ENCODE results near the gene HCAR2. TPM values are rescaled to one million over a fixed set of nuclear protein-coding genes. Genes with fewer than 3 reads are reported as not detected.

Gene HCAR2
- total and polyA plus RNA-seq, 2 of the 4 experiments (the other 2 are of a cell fraction): not detected

DNA sequence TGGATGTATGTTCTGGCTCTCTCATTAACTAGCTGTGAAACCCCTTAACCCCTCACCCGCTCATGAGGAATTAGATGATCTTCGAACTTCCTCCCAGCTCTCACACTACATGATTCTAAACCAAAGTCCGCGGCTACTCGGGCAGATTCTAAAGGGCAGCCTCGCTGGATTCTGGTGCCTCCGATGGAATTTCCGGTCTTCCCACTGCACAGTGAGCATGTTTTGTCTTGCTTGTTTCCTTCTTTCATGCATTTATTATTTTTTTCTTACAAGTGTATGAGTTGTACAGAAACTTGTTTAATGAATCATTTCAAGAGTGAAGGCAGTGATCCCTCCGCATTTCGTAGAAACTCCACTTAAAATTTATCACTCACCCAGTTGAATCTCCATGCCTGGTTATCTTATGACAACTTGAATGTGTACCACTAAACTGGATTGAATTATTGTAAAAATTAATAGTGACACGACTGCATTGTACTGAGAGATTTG is 17.9 kb upstream of the HCAR2 start:
- Histone ChIP-seq H3K9ac (ENCODE audit: low read depth, low read length) (no peak overlapping the region), H2BK20ac (ENCODE audit: low read depth, low read length) (0 out of 2 replicates have a peak overlapping the region, but pooled peaks have one; percentile 43), H3K14ac (replicated peaks; ENCODE audit: low read depth, low read length) (no peak overlapping the region), H4K20me1 (ENCODE audit: insufficient read depth, low read length) (no peaks in the 10 kb centered on the region), H2BK5ac (ENCODE audit: low read depth, low read length, poor library complexity, severe bottlenecking) (no peak overlapping the region), H3K4ac (ENCODE audit: low read depth, low read length) (peak overlapping the region; percentile 59; the same call in 1 of the 2 replicates), H4K91ac (ENCODE audit: insufficient read depth, low read depth, low read length) (no peak overlapping the region), H2AK5ac (ENCODE audit: low read depth, low read length) (no peak overlapping the region), H3K4me1 (ENCODE audit: control insufficient read depth, insufficient read depth, low read length) (peaks cover 2% of the 10 kb centered on the region; the same call in 1 of the 2 replicates), H3K18ac (ENCODE audit: low read depth, low read length) (no peak overlapping the region), H3K23ac (ENCODE audit: low read depth, low read length) (no peak overlapping the region), H4K8ac (ENCODE audit: low read depth in 2 of 2, low read length in 2 of 2) (no peak overlapping the region), H2BK15ac (ENCODE audit: low read depth, low read length) (no peak overlapping the region), H4K5ac (ENCODE audit: low read depth, low read length) (no peak overlapping the region), H2AK9ac (replicated peaks; ENCODE audit: low read depth, low read length, poor library complexity) (no peak overlapping the region), H3K56ac (ENCODE audit: extremely low read depth, insufficient read depth, low read length) (no peak overlapping the region), H3K27me3 (ENCODE audit: control insufficient read depth, insufficient read depth, low read length) (peaks cover 5% of the 10 kb centered on the region), H3K9me1 (ENCODE audit: insufficient read depth, low read length) (0 out of 2 replicates have a peak, but pooled peaks cover 3% of the 10 kb centered on the region), H3K4me2 (ENCODE audit: low read depth, low read length) (no peak overlapping the region), H2AFZ (replicated peaks; ENCODE audit: low read length, poor library complexity) (peak overlapping the region; percentile 56), H3K4me3 (ENCODE audit: insufficient read depth, low read depth, low read length) (no peak overlapping the region), H2BK120ac (ENCODE audit: low read depth, low read length) (no peak overlapping the region), H3K9me3 (ENCODE audit: control insufficient read depth, insufficient read depth, low read length) (no peaks in the 10 kb centered on the region), H3K79me1 (ENCODE audit: low read depth in 1 of 2, low read length in 2 of 2) (no peaks in the 10 kb centered on the region), H3K27ac (ENCODE audit: insufficient read depth, low read length) (no peak overlapping the region), H3K36me3 (ENCODE audit: control insufficient read depth, insufficient read depth, low read length) (no peaks in the 10 kb centered on the region)
- intact Hi-C loops (cut with micrococcal nuclease): no loop called here
- dilution Hi-C loops (cut with HindIII; ENCODE audit: low sequenced_read_pairs, unreplicated experiment): no loop called here
- no peak for ATAC-seq (ENCODE audit: low read depth)
- no peak for DNase-seq
- TF ChIP-seq NFE2L2 (IDR thresholded peaks at IDR 0.05; ENCODE audit: low read depth, low read length) (no peak), RFX5 (IDR thresholded peaks at IDR 0.05; ENCODE audit: low read depth, low read length) (no peak), ELK1 (IDR thresholded peaks at IDR 0.05; ENCODE audit: borderline replicate concordance, low read depth, low read length) (no peak), SMC3 (IDR thresholded peaks at IDR 0.05; ENCODE audit: low read depth, low read length) (no peak), RCOR1 (IDR thresholded peaks at IDR 0.05; ENCODE audit: insufficient replicate concordance, low read length) (no peak), MAZ (IDR thresholded peaks at IDR 0.05; ENCODE audit: borderline replicate concordance, low read depth, low read length) (no peak), RAD21 (IDR thresholded peaks at IDR 0.05; ENCODE audit: low read length) (no peak), FOS (IDR thresholded peaks at IDR 0.05; ENCODE audit: low read depth, low read length) (no peak), MXI1 (IDR thresholded peaks at IDR 0.05; ENCODE audit: borderline replicate concordance, low read depth, low read length) (no peak), BHLHE40 (IDR thresholded peaks at IDR 0.05; ENCODE audit: low read depth, low read length) (no peak), CEBPB (IDR thresholded peaks at IDR 0.05; ENCODE audit: low read depth, low read length) (no peak), POLR2A (IDR thresholded peaks at IDR 0.05; ENCODE audit: low read depth, low read length) (no peak), CHD1 (IDR thresholded peaks at IDR 0.05; ENCODE audit: low read depth, low read length) (no peak), MAFK (IDR thresholded peaks at IDR 0.05; ENCODE audit: low read depth, low read length) (no peak)
- TF ChIP-seq, protein P1, sequence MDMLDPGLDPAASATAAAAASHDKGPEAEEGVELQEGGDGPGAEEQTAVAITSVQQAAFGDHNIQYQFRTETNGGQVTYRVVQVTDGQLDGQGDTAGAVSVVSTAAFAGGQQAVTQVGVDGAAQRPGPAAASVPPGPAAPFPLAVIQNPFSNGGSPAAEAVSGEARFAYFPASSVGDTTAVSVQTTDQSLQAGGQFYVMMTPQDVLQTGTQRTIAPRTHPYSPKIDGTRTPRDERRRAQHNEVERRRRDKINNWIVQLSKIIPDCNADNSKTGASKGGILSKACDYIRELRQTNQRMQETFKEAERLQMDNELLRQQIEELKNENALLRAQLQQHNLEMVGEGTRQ (IDR thresholded peaks at IDR 0.05; ENCODE audit: low read depth, low read length): no peak
- TF ChIP-seq, protein P2, sequence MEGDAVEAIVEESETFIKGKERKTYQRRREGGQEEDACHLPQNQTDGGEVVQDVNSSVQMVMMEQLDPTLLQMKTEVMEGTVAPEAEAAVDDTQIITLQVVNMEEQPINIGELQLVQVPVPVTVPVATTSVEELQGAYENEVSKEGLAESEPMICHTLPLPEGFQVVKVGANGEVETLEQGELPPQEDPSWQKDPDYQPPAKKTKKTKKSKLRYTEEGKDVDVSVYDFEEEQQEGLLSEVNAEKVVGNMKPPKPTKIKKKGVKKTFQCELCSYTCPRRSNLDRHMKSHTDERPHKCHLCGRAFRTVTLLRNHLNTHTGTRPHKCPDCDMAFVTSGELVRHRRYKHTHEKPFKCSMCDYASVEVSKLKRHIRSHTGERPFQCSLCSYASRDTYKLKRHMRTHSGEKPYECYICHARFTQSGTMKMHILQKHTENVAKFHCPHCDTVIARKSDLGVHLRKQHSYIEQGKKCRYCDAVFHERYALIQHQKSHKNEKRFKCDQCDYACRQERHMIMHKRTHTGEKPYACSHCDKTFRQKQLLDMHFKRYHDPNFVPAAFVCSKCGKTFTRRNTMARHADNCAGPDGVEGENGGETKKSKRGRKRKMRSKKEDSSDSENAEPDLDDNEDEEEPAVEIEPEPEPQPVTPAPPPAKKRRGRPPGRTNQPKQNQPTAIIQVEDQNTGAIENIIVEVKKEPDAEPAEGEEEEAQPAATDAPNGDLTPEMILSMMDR (conservative IDR thresholded peaks at IDR 0.05; ENCODE audit: low read depth, low read length): no peak
- WGBS, 2 experiments (ENCODE audit: extremely low coverage in 2 of 2, insufficient read length in 1 of 2): 76% methylated on average over 2 of the region's 11 CpGs; no CpG with 5 or more reads in 1 of the 2 experiments
- POLR2A ChIA-PET (ENCODE audit: unreplicated experiment): no interaction called here
- in situ Hi-C loops (cut with MboI; ENCODE audit: low sequenced_read_pairs): no loop called here
- CTCF ChIA-PET: no interaction called here
- no TSS peak for BruUV-seq (replicated peaks)
